ENCODE data around the gene S100A6.

The S100A6 gene

GRCh38 chr1:153532181-153532580 is 3.6 kb downstream of the S100A6 start:
- no peak for DNase-seq
- H2AK5ac ChIP-seq (ENCODE audit: low read length, severe bottlenecking), result peak overlapping the region; percentile 73
- 49% methylated on average over 2 of the region's 2 CpGs for WGBS

GRCh38 chr1:153531638-153532037 is 4.2 kb downstream of the S100A6 start:
- Histone ChIP-seq H3K14ac (ENCODE audit: low read length in 2 of 2) (no peak overlapping the region), H2AFZ (ENCODE audit: low read depth, low read length) (no peak overlapping the region), H3K9me3 (ENCODE audit: control insufficient read depth, low read length) (no peaks in the 10 kb centered on the region), H3K4me1 (ENCODE audit: control insufficient read depth, insufficient read depth, low read depth, low read length) (peaks cover 29% of the 10 kb centered on the region), H2BK12ac (ENCODE audit: low read length in 2 of 2) (no peak overlapping the region), H3K4me3 (ENCODE audit: insufficient read depth in 1 of 2, low read depth in 1 of 2, low read length in 2 of 2) (no peak overlapping the region), H3K36me3 (ENCODE audit: control insufficient read depth in 1 of 2, insufficient read depth in 2 of 2, low read depth in 1 of 2, low read length in 2 of 2) (peaks cover 8 to 13% of the 10 kb centered on the region in 2 experiments), H3K18ac (ENCODE audit: low read depth in 1 of 2, low read length in 2 of 2) (no peak overlapping the region), H2BK120ac (ENCODE audit: low read depth, low read length) (no peak overlapping the region), H3K9ac (ENCODE audit: low read length) (peak overlapping the region; percentile 19), H3K23ac (ENCODE audit: low read length in 2 of 2) (no peak overlapping the region), H4K8ac (ENCODE audit: low read length) (no peak overlapping the region), H4K91ac (ENCODE audit: low read length) (no peak overlapping the region), H3K27me3 (ENCODE audit: control insufficient read depth in 1 of 2, insufficient read depth in 1 of 2, low read length in 2 of 2) (no peaks in the 10 kb centered on the region), H3K79me1 (replicated peaks; ENCODE audit: low read length, poor library complexity, severe bottlenecking) (peaks cover 2% of the 10 kb centered on the region), H2BK15ac (ENCODE audit: low read depth, poor library complexity, severe bottlenecking) (no peak overlapping the region), H3K4me2 (ENCODE audit: low read length, poor library complexity, severe bottlenecking) (no peak overlapping the region), H3K27ac (ENCODE audit: low read length, poor library complexity, severe bottlenecking) (no peak overlapping the region), H2AK5ac (ENCODE audit: low read length, severe bottlenecking) (peak overlapping the region; percentile 15), H2BK5ac (ENCODE audit: low read depth, low read length, poor library complexity, severe bottlenecking) (no peak overlapping the region), H3K4ac (ENCODE audit: low read depth in 1 of 2, low read length in 2 of 2) (no peak overlapping the region)
- no peak for DNase-seq
- 93% methylated on average over 3 of the region's 3 CpGs for WGBS

More at GRCh38 chr1:153532181-153532580, 3.6 kb downstream of the S100A6 start:
- H2AFZ ChIP-seq (ENCODE audit: low read depth, low read length), result no peak overlapping the region
- no peak overlapping the region for H3K23ac ChIP-seq (ENCODE audit: low read length in 2 of 2)
- H4K8ac ChIP-seq (ENCODE audit: low read length), result peak overlapping the region; percentile 75
- no peak overlapping the region for H3K4me2 ChIP-seq (ENCODE audit: low read length, poor library complexity, severe bottlenecking)
- H4K91ac ChIP-seq (ENCODE audit: low read length), result no peak overlapping the region
- no peak overlapping the region for H3K4me3 ChIP-seq (ENCODE audit: insufficient read depth in 1 of 2, low read depth in 1 of 2, low read length in 2 of 2)
- no peaks in the 10 kb centered on the region for H3K27me3 ChIP-seq (ENCODE audit: control insufficient read depth in 1 of 2, insufficient read depth in 1 of 2, low read length in 2 of 2)
- H3K9ac ChIP-seq (ENCODE audit: low read length), result peak overlapping the region; percentile 98
- H2BK5ac ChIP-seq (ENCODE audit: low read depth, low read length, poor library complexity, severe bottlenecking), result no peak overlapping the region
- H3K4ac ChIP-seq (ENCODE audit: low read depth in 1 of 2, low read length in 2 of 2), result peak overlapping the region in 1 of 2 experiments; percentile 38
- H3K36me3 ChIP-seq (ENCODE audit: control insufficient read depth in 1 of 2, insufficient read depth in 2 of 2, low read depth in 1 of 2, low read length in 2 of 2), result peaks cover 8 to 13% of the 10 kb centered on the region in 2 experiments
- H3K9me3 ChIP-seq (ENCODE audit: control insufficient read depth, low read length), result no peaks in the 10 kb centered on the region
- no peak overlapping the region for H2BK15ac ChIP-seq (ENCODE audit: low read depth, poor library complexity, severe bottlenecking)
- H2BK12ac ChIP-seq (ENCODE audit: low read length in 2 of 2), result no peak overlapping the region
- H3K27ac ChIP-seq (ENCODE audit: low read length, poor library complexity, severe bottlenecking), result no peak overlapping the region
- H2BK120ac ChIP-seq (ENCODE audit: low read depth, low read length), result no peak overlapping the region
- peaks cover 2% of the 10 kb centered on the region for H3K79me1 ChIP-seq (replicated peaks; ENCODE audit: low read length, poor library complexity, severe bottlenecking)
- H3K4me1 ChIP-seq (ENCODE audit: control insufficient read depth, insufficient read depth, low read depth, low read length), result peaks cover 31% of the 10 kb centered on the region
- H3K14ac ChIP-seq (ENCODE audit: low read length in 2 of 2), result no peak overlapping the region
- peak overlapping the region; percentile 26 to 49 for H3K18ac ChIP-seq (ENCODE audit: low read depth in 1 of 2, low read length in 2 of 2)

DNA sequence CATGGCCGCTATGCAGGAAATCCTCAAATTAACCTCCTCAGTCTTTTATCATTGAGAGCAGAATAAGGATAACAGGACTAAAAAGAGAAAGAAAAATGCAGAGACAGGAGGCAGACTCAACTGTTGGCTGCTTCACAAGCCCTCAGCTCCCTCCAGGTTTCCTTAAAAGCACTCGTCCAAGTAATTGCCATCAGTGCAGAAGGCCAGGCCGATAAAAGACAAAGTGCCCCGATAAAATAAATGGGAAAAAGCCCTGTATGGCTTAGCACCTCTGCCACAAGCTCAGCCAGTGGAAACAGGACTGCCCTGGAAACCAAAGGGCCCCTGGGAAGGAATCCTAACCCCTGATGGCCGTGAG is 8.1 kb downstream of the S100A6 start:
- H3K36me3 ChIP-seq (ENCODE audit: control insufficient read depth in 1 of 2, insufficient read depth in 2 of 2, low read depth in 1 of 2, low read length in 2 of 2), result no peaks in the 10 kb centered on the region
- no peak overlapping the region for H3K27ac ChIP-seq (ENCODE audit: low read length, poor library complexity, severe bottlenecking)
- no peak overlapping the region for H2BK12ac ChIP-seq (ENCODE audit: low read length in 2 of 2)
- H3K4me1 ChIP-seq (ENCODE audit: control insufficient read depth, insufficient read depth, low read depth, low read length), result peaks cover 3% of the 10 kb centered on the region
- 94% methylated on average over 4 of the region's 5 CpGs for WGBS
- no peak overlapping the region for H4K8ac ChIP-seq (ENCODE audit: low read length)
- H4K91ac ChIP-seq (ENCODE audit: low read length), result no peak overlapping the region
- H3K14ac ChIP-seq (ENCODE audit: low read length in 2 of 2), result no peak overlapping the region
- no peak overlapping the region for H3K4me3 ChIP-seq (ENCODE audit: insufficient read depth in 1 of 2, low read depth in 1 of 2, low read length in 2 of 2)
- no peak overlapping the region for H2BK5ac ChIP-seq (ENCODE audit: low read depth, low read length, poor library complexity, severe bottlenecking)
- H3K9me3 ChIP-seq (ENCODE audit: control insufficient read depth, low read length), result no peaks in the 10 kb centered on the region
- no peak for DNase-seq
- no peaks in the 10 kb centered on the region for H3K27me3 ChIP-seq (ENCODE audit: control insufficient read depth in 1 of 2, insufficient read depth in 1 of 2, low read length in 2 of 2)
- no peak overlapping the region for H3K4ac ChIP-seq (ENCODE audit: low read depth in 1 of 2, low read length in 2 of 2)
- no peak overlapping the region for H2BK120ac ChIP-seq (ENCODE audit: low read depth, low read length)
- no peak overlapping the region for H3K18ac ChIP-seq (ENCODE audit: low read depth in 1 of 2, low read length in 2 of 2)
- no peaks in the 10 kb centered on the region for H3K79me1 ChIP-seq (replicated peaks; ENCODE audit: low read length, poor library complexity, severe bottlenecking)
- no peak overlapping the region for H2BK15ac ChIP-seq (ENCODE audit: low read depth, poor library complexity, severe bottlenecking)
- H2AK5ac ChIP-seq (ENCODE audit: low read length, severe bottlenecking), result no peak overlapping the region
- no peak overlapping the region for H2AFZ ChIP-seq (ENCODE audit: low read depth, low read length)
- no peak overlapping the region for H3K23ac ChIP-seq (ENCODE audit: low read length in 2 of 2)
- H3K4me2 ChIP-seq (ENCODE audit: low read length, poor library complexity, severe bottlenecking), result no peak overlapping the region
- no peak overlapping the region for H3K9ac ChIP-seq (ENCODE audit: low read length)

DNA sequence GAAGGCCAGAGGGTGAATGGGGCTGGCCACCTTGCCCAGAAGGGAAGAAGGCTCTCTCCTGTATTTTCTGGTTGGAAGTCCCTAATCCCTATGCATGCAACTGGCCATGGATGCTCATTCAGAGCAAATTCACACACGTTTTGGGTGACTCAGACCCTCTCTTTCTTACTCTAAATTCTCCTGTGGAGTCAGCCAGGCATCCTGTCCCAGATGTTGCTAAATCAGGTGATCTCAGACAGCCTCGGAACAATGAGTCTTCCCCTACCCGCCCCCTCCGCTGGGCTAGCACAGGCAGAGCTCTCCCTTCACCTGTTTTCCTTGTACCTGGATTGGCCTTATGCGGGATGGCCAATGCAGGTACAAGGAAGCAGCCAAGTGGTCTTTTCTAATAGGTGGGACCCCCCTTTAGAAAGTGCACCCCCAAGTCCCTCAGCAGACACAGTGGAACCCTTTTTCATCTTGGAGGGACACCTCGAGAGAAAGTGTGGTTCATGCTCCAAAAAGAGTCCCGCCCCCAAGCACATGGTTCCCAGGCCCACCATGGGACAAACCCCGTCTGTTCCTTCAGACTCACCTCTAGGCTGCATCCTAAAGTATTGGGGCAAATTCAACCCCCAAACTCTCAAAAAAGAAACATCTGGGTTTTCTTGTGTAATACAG is 8.6 kb downstream of the S100A6 start:
- Histone ChIP-seq H2BK12ac (ENCODE audit: low read length in 2 of 2) (no peak overlapping the region), H3K4me3 (ENCODE audit: insufficient read depth in 1 of 2, low read depth in 1 of 2, low read length in 2 of 2) (no peak overlapping the region), H3K27ac (ENCODE audit: low read length, poor library complexity, severe bottlenecking) (no peak overlapping the region), H3K14ac (ENCODE audit: low read length in 2 of 2) (no peak overlapping the region), H3K18ac (ENCODE audit: low read depth in 1 of 2, low read length in 2 of 2) (no peak overlapping the region), H2BK5ac (ENCODE audit: low read depth, low read length, poor library complexity, severe bottlenecking) (no peak overlapping the region), H2BK120ac (ENCODE audit: low read depth, low read length) (no peak overlapping the region), H3K4me1 (ENCODE audit: control insufficient read depth, insufficient read depth, low read depth, low read length) (peaks cover 2% of the 10 kb centered on the region), H2BK15ac (ENCODE audit: low read depth, poor library complexity, severe bottlenecking) (no peak overlapping the region), H3K4ac (ENCODE audit: low read depth in 1 of 2, low read length in 2 of 2) (no peak overlapping the region), H3K4me2 (ENCODE audit: low read length, poor library complexity, severe bottlenecking) (no peak overlapping the region), H3K9me3 (ENCODE audit: control insufficient read depth, low read length) (no peaks in the 10 kb centered on the region), H3K36me3 (ENCODE audit: control insufficient read depth in 1 of 2, insufficient read depth in 2 of 2, low read depth in 1 of 2, low read length in 2 of 2) (no peaks in the 10 kb centered on the region), H2AFZ (ENCODE audit: low read depth, low read length) (no peak overlapping the region), H4K8ac (ENCODE audit: low read length) (no peak overlapping the region), H3K27me3 (ENCODE audit: control insufficient read depth in 1 of 2, insufficient read depth in 1 of 2, low read length in 2 of 2) (no peaks in the 10 kb centered on the region), H4K91ac (ENCODE audit: low read length) (no peak overlapping the region), H3K23ac (ENCODE audit: low read length in 2 of 2) (no peak overlapping the region), H3K79me1 (replicated peaks; ENCODE audit: low read length, poor library complexity, severe bottlenecking) (no peaks in the 10 kb centered on the region), H2AK5ac (ENCODE audit: low read length, severe bottlenecking) (no peak overlapping the region), H3K9ac (ENCODE audit: low read length) (no peak overlapping the region)
- 84% methylated on average over 8 of the region's 8 CpGs for WGBS
- DNase-seq, result no peak

Measured in mesenchymal stem cell (in vitro differentiated cells and primary cell).